ENCODE results near the gene TANK.

Gene TANK

GRCh38 chr2:161134547-161135518 is 25.4 kb upstream of the TANK start:
- peak; percentile 40 for DNase-seq

DNA sequence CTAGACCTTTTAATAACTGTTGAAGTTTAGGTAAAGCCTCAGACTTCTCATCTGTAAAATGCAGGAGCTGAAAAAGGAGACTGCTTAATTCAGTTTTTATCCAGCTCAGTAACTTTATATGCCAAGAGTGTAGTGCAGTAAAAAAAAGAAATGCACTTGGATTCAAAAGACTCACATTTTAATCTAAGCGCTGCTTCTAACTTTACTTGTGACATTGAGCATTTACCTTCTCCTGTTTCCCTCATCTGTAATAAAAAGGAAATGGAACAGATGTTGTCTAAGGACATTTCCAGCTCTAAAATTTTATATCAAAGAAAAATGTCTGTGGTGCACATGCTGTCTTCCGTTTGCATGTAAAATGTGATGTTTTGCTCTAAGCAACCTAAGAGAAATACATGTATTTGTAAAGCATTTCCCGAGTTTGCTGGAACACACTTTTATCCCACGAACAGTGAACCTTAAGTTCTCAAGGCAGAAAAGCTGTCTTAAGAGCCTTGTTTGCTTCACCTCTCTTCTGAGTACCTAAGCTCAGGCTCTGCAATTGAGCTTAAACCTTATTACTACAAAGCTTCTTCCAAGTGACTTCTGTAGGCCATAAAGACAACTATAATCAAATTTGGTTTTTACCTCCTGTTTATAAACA is 24.2 kb upstream of the TANK start:
- DNase-seq: no peak

GRCh38 chr2:161136696-161137324 is 23.4 kb upstream of the TANK start:
- peak; percentile 32 for DNase-seq

DNA sequence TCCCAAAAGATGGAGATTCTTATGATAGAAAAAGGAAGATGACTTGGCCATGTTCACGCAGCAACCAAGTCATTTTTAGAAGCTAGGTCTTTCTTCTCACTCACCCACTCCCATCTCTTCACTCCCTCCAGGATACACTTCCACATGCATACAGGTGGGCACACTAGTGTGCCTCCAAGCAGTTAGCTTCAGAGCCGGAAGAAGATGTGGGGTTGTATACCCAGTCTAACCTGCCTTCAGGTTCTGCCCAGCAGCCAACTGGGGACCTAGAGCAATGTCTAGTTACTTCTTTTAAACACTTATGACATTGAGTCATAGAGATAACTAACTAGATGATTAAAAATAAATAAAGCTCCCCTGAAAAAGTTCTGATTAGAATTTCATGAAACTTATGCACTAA is 21.8 kb upstream of the TANK start:
- DNase-seq: no peak

- peak; percentile 61 for DNase-seq
These were observed 20.9 kb upstream of the TANK start for GRCh38 chr2:161139098-161139987.

GRCh38 chr2:161141033-161141432 is 19.2 kb upstream of the TANK start:
- no peak for DNase-seq

DNA sequence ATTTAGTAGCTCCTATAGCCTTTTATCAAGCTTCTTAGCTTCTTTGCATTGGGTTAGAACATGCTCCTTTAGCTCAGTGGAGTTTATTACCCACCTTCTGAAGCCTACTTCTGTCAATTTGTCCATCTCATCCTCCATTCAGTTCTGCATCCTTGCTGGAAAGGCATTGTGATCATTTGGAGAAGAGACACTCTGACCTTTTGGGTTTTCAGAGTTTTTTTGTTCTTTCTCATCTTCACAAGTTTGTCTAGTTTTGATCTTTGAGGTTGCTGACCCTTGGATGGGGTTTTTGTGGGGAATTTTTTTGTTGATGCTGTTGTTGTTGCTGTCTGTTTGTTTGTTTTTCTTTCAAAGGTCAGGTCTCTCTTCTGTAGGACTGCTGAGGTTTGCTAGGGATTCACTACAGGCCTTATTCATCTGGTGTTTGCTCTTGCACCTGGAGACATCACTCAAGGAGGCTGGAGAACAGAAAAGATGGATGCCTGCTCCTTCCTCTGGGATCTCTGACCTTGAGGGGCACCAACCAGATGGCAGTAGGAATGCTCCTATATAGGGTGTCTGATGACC is 13.9 kb upstream of the TANK start:
- no peak for DNase-seq

- DNase-seq: no peak
These were observed 13.2 kb upstream of the TANK start for GRCh38 chr2:161146996-161147395.

GRCh38 chr2:161147856-161148255 is 12.4 kb upstream of the TANK start:
- DNase-seq: no peak

- DNase-seq: no peak
These were observed 9.5 kb upstream of the TANK start for GRCh38 chr2:161150704-161151103.

DNA sequence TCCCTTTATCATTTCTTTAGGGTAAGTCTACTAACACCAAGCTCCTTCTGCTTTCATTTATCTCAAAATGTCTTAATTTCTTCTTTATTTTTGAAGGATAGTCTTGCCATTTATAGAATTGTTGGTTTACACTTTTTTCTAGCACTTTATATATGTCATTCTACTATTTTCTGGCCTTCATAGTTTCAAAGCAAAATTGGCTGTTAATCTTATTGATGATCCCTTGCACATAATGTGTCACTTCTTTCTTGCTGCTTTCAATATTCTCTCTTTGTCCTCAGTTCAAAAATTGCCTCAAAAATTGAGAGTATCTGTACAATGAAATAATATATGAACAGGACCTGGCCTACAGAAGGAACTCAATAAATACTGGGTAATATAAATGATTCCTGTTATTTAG is 7.9 kb upstream of the TANK start:
- no peak for DNase-seq

GRCh38 chr2:161158882-161159281 is 1.3 kb upstream of the TANK start:
- no peak for DNase-seq

DNA sequence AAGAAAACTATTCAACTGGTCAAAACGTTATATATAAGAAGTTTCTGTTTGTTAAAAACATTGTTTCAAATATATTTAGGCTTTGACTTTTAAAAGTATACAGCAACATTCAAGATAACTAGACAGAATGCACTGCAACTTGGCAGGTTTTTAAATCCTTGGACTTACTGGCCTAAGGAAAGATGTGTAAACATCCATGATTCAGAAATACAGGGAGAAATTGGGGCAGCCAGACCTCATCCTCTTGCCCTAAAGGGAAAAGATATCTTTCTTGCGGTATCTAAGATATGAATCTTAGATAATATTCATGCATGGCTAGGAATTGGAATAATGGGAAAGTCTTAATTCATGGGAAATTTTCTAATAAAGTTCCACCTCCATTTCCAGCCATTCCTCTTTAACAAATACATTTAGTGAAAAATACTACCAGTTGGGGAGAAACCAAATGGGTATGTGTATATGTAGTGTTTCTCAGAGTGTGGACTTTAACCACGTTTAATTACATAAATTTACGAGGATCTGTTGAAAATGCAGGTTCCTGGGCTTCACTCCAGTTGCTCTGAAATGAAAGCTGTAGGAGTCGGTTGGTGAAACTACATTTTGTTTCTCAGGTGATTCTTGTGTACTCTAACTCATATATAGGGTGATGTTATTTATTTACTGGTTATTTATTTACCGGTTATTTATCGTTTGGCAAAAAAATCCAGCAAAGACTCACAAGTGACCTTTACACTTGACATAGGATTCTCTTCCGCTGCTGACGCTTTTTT is 587 bp upstream of the TANK start:
- DNase-seq: no peak

- no peak for DNase-seq
These were observed 962 bp downstream of the TANK start for GRCh38 chr2:161161074-161161706.

DNA sequence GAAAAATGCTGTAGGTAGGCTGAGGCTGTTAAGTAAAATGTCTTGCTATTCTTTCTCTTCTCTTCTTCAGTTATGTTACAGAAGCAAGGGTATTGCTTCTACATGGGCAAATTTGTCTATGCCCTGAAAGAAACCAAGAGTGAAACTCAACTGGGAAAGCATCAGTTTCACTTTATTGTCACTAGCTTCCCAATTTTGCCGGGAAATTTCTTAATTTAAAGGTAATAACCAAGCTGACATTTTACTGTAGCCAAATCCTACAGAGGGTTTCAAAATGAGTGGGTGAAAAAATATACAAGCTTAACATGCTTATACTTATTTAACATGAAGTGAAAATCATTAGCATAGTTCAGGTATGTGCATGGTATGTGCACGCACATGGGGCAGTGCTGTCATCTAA is 3.2 kb downstream of the TANK start:
- no peak for DNase-seq

DNA sequence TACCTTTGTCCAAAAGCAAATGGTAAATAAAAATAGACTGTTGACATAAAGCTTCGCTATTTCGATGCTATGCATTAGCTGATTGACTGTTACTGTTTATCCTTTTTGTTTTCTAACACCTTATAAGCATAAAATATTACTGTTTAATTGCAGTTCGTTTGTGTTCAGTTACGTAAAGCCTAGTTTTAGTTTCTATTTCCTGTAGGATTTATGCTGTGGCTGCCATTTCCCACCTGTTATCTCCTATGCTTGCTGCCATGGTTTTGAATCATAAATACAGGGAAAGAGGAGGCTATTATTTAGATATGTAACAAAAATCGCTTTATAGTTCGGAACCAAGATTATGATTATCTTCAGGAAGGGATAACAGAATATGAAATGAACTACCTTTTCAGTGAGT is 3.9 kb downstream of the TANK start:
- no peak for DNase-seq

- DNase-seq: peak; percentile 87
These were observed 5.0 kb downstream of the TANK start for GRCh38 chr2:161165266-161165665.

- no peak for DNase-seq
These were observed 5.6 kb downstream of the TANK start for GRCh38 chr2:161165811-161166210.

DNA sequence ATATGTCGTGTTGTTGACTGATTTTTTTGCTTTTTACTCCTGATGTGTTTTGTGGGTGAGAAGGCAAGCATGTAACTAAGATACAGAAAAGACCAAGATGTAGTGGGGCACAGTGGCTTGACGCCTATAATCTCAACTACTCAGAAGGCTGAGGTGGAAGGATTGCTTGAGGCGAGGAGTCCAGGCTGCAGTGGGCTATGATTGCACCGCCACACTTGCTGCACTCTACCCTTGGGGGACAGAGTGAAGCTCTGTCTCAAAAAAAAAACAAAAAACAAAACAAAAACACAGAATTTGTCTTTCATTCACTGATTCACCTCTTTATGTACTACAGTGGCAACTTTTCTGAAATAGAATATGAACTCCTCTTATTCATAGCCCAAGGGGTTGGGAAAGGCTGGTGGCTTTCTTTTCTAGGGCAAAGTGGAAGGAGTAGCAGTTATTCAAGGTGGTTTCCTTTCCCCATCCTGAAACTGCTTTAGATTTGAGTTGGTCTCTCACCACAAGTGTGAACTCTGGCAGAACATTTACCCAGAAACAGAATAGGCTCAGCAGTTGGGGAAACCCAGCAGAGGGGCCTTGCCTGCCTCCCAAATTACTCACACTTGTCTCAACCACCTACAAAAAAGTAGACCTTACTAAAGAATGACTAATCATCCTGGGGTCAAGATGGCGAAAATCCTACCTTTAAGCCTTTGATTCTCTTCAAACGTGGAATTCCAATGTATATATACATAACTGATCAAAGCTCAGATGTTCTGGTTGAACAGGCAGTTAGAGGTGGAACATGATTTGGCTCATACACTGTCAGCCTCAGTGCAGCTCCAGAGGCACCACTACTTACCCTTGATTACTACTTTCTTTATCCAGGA is 6.5 kb downstream of the TANK start:
- no peak for DNase-seq

DNA sequence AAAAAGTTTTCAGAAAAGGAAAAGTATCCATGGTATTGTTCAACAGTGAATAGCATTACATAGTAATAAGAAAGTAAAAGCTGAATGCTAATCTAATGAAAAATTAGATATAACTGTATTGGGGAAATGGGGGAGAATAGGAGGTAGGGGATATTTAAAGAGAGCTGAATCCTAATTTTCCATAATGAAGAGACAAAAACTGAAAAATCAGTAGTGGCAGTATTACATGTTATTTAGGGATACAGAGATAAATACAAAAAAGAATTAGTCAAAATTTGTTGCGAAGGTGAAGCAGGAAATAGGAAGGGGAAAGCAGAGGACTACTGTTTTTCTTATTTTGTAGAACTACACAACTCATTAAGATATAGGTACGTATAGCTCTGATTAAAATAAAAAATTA is 9.1 kb downstream of the TANK start:
- no peak for DNase-seq

Data from fibroblast of skin of scalp (primary cell).